ENCODE data around the gene SMARCAD1. TPM values are rescaled to one million over a fixed set of nuclear protein-coding genes. Genes with fewer than 3 reads are reported as not detected.
"Not testable (repeated sequence)": the region's sequence is repeated elsewhere in the genome, so short reads cannot be mapped to it uniquely, and the experiment has no call there.

SMARCAD1 gene
- total RNA-seq, 1 donor: 48.5 TPM

DNA sequence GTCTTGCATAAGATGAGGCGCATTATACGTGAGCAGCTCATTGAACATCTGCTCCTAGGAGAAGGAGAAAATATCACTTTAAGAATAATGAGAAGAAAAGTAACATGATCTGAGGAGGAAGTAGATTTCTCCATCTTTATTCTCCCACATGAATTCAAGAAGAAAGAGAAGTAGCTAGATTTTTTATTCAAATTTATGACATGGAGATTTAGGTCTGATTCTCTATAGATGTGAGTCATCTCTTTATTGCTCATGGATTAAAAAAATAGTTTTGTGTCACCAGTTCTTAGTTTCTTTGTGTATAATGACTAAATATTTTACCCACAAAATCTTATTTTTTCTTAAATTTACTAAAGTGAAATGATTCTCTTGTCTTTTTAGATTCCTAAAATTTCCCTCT is 94.5 kb downstream of the SMARCAD1 start:
- TF ChIP-seq CTCF (IDR thresholded peaks at IDR 0.05; ENCODE audit: insufficient read depth, low read length): no peak
- H3K4me3 ChIP-seq (ENCODE audit: low read depth, low read length): no peak overlapping the region
- peak; percentile 2 for DNase-seq (ENCODE audit: low read depth)

DNA sequence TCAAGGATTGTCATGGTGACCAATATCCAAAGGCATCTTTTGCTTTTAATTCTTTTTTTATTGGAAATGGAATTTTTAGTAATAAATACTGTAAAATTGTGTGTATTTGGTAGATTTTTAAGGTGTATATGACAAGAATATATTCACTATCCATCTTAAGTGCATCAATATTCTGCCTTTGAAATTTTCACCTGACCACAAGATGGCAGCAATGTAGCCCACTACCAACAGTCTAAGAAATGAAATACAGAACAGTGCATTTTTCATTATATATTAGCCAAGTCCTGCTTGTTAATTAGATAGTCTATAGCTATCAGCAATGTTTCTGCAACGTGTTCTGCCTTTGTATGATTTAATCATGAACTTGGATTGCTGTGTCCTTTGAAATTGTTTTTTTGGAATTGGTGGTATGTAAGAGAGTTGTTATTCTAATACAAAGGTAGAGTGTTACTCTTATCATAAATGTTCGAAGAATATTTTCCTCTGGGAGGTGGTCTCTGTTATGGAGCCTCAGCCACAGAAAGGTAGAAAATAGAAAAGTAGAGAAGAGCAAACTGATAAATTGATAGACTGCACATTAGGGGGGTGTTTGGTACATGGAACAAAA is 96.8 kb downstream of the SMARCAD1 start:
- peak; percentile 62 for DNase-seq (ENCODE audit: low read depth)
- H3K4me3 ChIP-seq (ENCODE audit: low read depth, low read length): no peak overlapping the region
- TF ChIP-seq CTCF (IDR thresholded peaks at IDR 0.05; ENCODE audit: insufficient read depth, low read length): peak; percentile 64

- H3K4me3 ChIP-seq (ENCODE audit: low read depth, low read length): no peak overlapping the region
- DNase-seq (ENCODE audit: low read depth): no peak
- no peak for TF ChIP-seq CTCF (IDR thresholded peaks at IDR 0.05; ENCODE audit: insufficient read depth, low read length)
Observed at GRCh38 chr4:94305466-94306225, 98.0 kb downstream of the SMARCAD1 start.

DNA sequence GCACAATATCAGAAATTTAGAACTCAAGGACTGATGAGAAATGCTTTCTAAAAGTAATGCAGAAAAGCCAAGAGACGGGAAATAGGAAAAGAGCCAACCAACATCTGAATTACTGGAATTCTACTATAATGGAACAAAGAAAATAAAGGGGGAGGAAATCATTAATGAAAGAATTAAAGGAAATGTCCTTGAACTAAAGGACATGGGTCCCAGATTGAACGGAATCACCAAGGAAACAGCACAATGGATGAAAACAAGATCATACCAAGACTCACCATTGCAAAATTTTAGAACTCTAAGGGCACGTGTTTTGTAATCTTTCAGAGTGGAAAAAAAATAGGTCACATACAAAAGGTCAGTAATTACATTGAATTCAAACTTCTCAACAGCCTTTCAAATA is 99.0 kb downstream of the SMARCAD1 start:
- DNase-seq (ENCODE audit: low read depth): no peak
- H3K4me3 ChIP-seq (ENCODE audit: low read depth, low read length): no peak overlapping the region
- TF ChIP-seq CTCF (IDR thresholded peaks at IDR 0.05; ENCODE audit: insufficient read depth, low read length): no peak

DNA sequence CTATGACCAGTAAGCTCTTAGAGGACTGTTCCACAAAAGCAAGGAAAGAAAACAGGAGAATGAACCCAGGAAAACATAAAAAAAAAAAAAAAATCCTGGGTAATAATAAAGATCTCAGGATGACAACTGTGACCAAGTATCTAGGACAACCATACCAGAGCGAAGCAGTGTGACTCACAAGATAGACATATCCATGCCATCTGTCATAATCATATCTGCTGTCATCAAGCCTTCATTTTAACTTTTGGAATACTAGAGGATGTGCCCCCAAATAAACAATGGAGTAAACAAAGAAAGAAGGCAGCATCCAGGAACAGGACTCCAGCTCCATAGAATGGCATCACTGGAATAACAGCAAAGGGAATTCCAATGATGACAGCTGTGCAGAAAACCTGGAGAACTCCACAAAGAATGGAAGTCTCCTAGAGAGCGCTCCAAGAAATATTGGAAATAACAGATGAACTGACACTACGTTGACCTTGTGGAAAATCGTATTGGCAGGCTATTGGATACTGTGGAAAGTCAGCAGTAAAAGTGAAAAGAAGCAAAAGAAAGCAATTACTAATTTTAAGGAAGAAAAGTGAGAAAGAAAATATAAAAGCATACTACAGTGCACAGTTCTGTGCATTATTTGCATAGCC is 99.7 kb downstream of the SMARCAD1 start:
- no peak for TF ChIP-seq CTCF (IDR thresholded peaks at IDR 0.05; ENCODE audit: insufficient read depth, low read length)
- no peak for DNase-seq (ENCODE audit: low read depth)
- no peak overlapping the region for H3K4me3 ChIP-seq (ENCODE audit: low read depth, low read length)

DNA sequence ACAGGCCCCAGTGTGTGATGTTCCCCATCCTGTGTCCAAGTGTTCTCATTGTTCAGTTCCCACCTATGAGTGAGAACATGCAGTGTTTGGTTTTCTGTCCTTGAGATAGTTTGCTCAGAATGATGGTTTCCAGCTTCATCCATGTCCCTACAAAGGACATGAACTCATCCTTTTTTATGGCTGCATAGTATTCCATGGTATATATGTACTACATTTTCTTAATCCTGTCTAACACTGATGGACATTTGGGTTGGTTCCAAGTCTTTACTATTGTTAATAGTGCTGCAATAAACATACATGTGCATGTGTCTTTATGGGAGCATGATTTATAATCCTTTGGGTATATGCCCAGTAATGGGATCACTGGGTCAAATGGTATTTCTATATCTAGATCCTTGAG is 112.3 kb downstream of the SMARCAD1 start:
- DNase-seq (ENCODE audit: low read depth); H3K4me3 ChIP-seq (ENCODE audit: low read depth, low read length): not testable (repeated sequence)

DNA sequence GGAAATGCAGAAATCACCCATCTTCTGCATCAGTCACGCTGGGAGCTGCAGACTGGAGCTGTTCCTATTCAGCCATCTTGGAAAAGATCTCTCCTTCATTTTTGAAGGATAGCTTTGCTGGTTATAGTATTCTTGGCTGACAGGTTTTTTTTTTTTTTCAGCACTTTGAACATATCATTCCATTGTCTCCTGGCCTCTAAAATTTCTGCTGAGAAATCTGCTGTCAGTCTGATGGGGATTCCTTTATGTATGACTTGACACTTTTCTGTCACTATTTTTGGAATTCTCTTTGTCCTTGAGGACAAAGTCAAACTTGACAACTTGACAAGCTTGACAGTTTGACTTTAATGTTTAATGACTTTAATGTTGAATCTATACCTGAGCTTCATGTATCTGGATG is 118.2 kb downstream of the SMARCAD1 start:
- no peak for DNase-seq (ENCODE audit: low read depth)

More for the DNA sequence above, 118.2 kb downstream of the SMARCAD1 start:
- no peak for TF ChIP-seq CTCF (IDR thresholded peaks at IDR 0.05; ENCODE audit: insufficient read depth, low read length)
- H3K4me3 ChIP-seq (ENCODE audit: low read depth, low read length): no peak overlapping the region

Data from fibroblast of the aortic adventitia (primary cell).